ENCODE data around the gene NHSL2. TPM values are rescaled to one million over a fixed set of nuclear protein-coding genes. Genes with fewer than 3 reads are reported as not detected.

NHSL2 gene
- total RNA-seq, 1 donor from 2014 or later: 3.8 TPM

DNA sequence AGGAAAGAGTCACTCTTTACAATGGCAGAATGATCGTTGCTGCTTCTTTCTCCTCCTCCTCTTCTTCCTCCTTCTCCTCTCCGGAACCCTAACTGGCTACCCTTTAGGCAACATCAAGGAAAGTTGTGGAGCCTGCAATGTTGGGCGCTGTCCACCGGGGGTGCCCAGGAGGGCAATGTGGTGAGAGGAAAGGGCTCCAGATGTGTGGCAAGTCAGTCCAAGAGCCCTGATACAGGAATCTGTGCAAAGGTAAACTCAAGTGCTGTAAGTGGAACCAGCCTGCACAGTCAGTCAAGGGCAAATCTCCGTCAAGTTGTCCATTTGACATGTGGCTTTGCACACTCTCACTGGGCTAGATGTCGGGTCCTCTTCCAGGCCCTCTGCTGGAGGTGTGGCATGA lies 218.2 kb downstream of the NHSL2 start:
- no peak for DNase-seq
- H3K9me3 ChIP-seq (replicated peaks): no peaks in the 10 kb centered on the region
- no peaks in the 10 kb centered on the region for H3K36me3 ChIP-seq
- H3K4me1 ChIP-seq: peaks cover 46% of the 10 kb centered on the region
- H3K4me3 ChIP-seq: no peak overlapping the region
- intact Hi-C loops (cut with micrococcal nuclease): loop anchor here (10.0 kb wide), 1 partner anchor 114 kb away; no protein-coding TSS in a partner anchor
- peak; percentile 36 for TF ChIP-seq CTCF (IDR thresholded peaks at IDR 0.05; ENCODE audit: borderline replicate concordance)
- H3K27me3 ChIP-seq (ENCODE audit: low read depth): no peaks in the 10 kb centered on the region
- H3K27ac ChIP-seq (replicated peaks): no peak overlapping the region

- intact Hi-C loops (cut with micrococcal nuclease): loop anchor here (10.0 kb wide), 2 partner anchors 115 to 225 kb away; no protein-coding TSS in a partner anchor
- DNase-seq: no peak
- peaks cover 39% of the 10 kb centered on the region for H3K4me1 ChIP-seq
- H3K4me3 ChIP-seq: no peak overlapping the region
- no peak for TF ChIP-seq CTCF (IDR thresholded peaks at IDR 0.05; ENCODE audit: borderline replicate concordance)
- H3K27ac ChIP-seq (replicated peaks): no peak overlapping the region
- no peaks in the 10 kb centered on the region for H3K9me3 ChIP-seq (replicated peaks)
- H3K36me3 ChIP-seq: no peaks in the 10 kb centered on the region
- H3K27me3 ChIP-seq (ENCODE audit: low read depth): no peaks in the 10 kb centered on the region
Measured at GRCh38 chrX:72129661-72130060, 219.0 kb downstream of the NHSL2 start.

GRCh38 chrX:72130156-72130761 lies 219.6 kb downstream of the NHSL2 start:
- intact Hi-C loops (cut with micrococcal nuclease): loop anchor here (10.0 kb wide), 1 partner anchor 225 kb away; no protein-coding TSS in a partner anchor
- H3K4me1 ChIP-seq: peaks cover 34% of the 10 kb centered on the region
- DNase-seq: no peak
- H3K36me3 ChIP-seq: no peaks in the 10 kb centered on the region
- TF ChIP-seq CTCF (IDR thresholded peaks at IDR 0.05; ENCODE audit: borderline replicate concordance): no peak
- H3K4me3 ChIP-seq: peak overlapping the region; percentile 67
- H3K9me3 ChIP-seq (replicated peaks): no peaks in the 10 kb centered on the region
- no peaks in the 10 kb centered on the region for H3K27me3 ChIP-seq (ENCODE audit: low read depth)
- no peak overlapping the region for H3K27ac ChIP-seq (replicated peaks)

GRCh38 chrX:72130762-72131250 lies 220.2 kb downstream of the NHSL2 start:
- Histone ChIP-seq H3K9me3 (replicated peaks) (no peaks in the 10 kb centered on the region), H3K4me3 (peak overlapping the region; percentile 67), H3K27me3 (ENCODE audit: low read depth) (no peaks in the 10 kb centered on the region), H3K4me1 (peaks cover 29% of the 10 kb centered on the region), H3K36me3 (no peaks in the 10 kb centered on the region), H3K27ac (replicated peaks) (peak overlapping the region; percentile 77)
- intact Hi-C loops (cut with micrococcal nuclease): loop anchor here (10.0 kb wide), 1 partner anchor 226 kb away; no protein-coding TSS in a partner anchor
- DNase-seq: no peak
- TF ChIP-seq CTCF (IDR thresholded peaks at IDR 0.05; ENCODE audit: borderline replicate concordance): no peak

DNA sequence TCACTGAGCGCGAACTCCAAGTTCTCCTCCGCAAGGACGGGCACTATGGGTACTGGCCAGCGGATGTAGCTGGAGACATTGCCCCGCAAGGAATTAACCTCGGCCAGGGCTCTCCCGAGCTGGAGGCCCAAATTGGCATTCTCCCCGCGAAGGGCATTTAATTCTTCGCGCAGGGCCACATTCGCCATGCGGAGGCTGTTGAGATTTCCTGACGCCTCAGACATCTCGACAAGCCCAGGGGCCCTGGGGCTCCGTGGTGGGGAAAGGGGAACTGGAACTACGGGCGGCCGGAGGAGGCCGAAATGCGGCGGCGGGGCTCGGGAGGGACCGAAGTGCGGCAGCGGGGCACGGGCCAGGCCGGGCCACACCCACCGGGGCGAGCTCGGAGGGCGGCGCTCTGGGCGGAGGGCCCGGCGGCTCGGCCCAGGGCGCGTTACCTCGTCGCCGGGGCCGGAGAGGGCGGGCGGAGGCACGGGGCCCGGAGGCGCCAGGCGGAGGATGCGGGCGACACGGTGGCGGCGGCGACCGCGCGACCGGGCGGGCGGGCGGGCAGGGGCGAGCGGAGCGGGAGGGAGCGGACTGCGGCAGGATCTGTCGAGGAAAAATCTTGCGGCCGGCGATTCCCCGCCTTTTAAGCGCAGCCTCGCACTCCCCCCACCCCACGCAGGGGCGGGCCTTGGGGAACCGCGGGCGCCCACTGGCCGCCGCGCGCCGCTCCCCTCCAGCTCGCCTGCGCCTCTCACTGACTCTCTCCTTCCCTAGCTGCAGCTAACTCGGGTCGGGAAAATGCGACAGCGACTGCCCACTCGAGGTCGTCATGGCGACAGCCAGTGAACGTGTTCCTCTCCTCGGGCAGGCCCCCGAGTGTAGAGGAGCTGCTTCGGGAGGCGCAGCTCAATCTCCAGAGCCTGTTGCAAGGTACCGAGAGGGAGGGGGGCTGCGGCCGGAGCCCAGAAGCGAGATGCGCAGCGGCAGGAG lies 221.0 kb downstream of the NHSL2 start, which contains the start of gene RTL5:
Gene RTL5, minus strand, starts transcription at position 599 of the 978 bp plus-strand sequence.
- Histone ChIP-seq H3K27me3 (ENCODE audit: low read depth) (no peaks in the 10 kb centered on the region), H3K4me1 (peaks cover 22% of the 10 kb centered on the region), H3K9me3 (replicated peaks) (no peaks in the 10 kb centered on the region), H3K36me3 (no peaks in the 10 kb centered on the region), H3K4me3 (peak within 1 kb of the TSS; percentile 67), H3K27ac (replicated peaks) (peak within 1 kb of the TSS; percentile 77)
- TF ChIP-seq CTCF (IDR thresholded peaks at IDR 0.05; ENCODE audit: borderline replicate concordance): no peak
- DNase-seq: peak; percentile 84
- intact Hi-C loops (cut with micrococcal nuclease): loop anchor here (10.0 kb wide), 1 partner anchor 227 kb away; no protein-coding TSS in a partner anchor

Measured in left ventricle myocardium inferior (tissue), 1 donor.